IMR-90 (cell line): ENCODE results near the gene MEIS2. TPM values are rescaled to one million over a fixed set of nuclear protein-coding genes. Genes with fewer than 3 reads are reported as not detected.

ENCODE experiments used
- ATAC-seq: fragments of 200-7000 bp; cut with Tn5 transposase; 2 replicates; pipeline ENCODE4 v1.9.1; 2020; ENCODE audit warnings: low read depth, mild to moderate bottlenecking, moderate library complexity
- BruUV-seq: library from RNA; stranded (reverse); fragments of 400-500 nt; replicated peaks from 2 replicates; lab custom pipeline; 2021; lab: Mats Ljungman, UMichigan
- CTCF ChIA-PET: fragments of 300-600 bp; formaldehyde crosslinking; extraction: SDS; loops from one replicate; lab custom pipeline; 2021; ENCODE audit warnings: antibody characterized with exemption; lab: Yijun Ruan, JAX
- POLR2A ChIA-PET: fragments of 300-600 bp; sonication (Branson Sonifier 250); formaldehyde crosslinking; loops from one replicate; lab custom pipeline; 2022; ENCODE audit warnings: antibody characterized with exemption; ENCODE audit not compliant: unreplicated experiment; lab: Charles Lee
- DNase-seq: peaks from one replicate; pipeline ENCODE4 v3.0.0; 2013
- H2AFZ ChIP-seq: replicated peaks from 2 replicates; pipeline ENCODE3; 2013; ENCODE audit warnings: low read length, mild to moderate bottlenecking; ENCODE audit not compliant: poor library complexity
- H2AK5ac ChIP-seq: 2 replicates; pipeline ENCODE4 v1.6.1; 2013; ENCODE audit warnings: low read depth, low read length, inconsistent platforms
- H2AK9ac ChIP-seq: replicated peaks from 2 replicates; pipeline ENCODE3; 2013; ENCODE audit warnings: mild to moderate bottlenecking, low read depth, low read length, moderate library complexity; ENCODE audit not compliant: poor library complexity
- H2BK120ac ChIP-seq: 2 replicates; pipeline ENCODE4 v1.6.1; 2013; ENCODE audit warnings: low read depth, low read length, inconsistent platforms
- H2BK15ac ChIP-seq: 3 replicates; pipeline ENCODE4 v1.6.1; 2013; ENCODE audit warnings: low read depth, low read length, inconsistent platforms
- H2BK20ac ChIP-seq: 2 replicates; pipeline ENCODE4 v1.6.1; 2013; ENCODE audit warnings: low read depth, mild to moderate bottlenecking, inconsistent platforms, low read length, moderate library complexity
- H2BK5ac ChIP-seq: 2 replicates; pipeline ENCODE4 v1.6.1; 2013; ENCODE audit warnings: mild to moderate bottlenecking, low read depth, low read length, inconsistent platforms; ENCODE audit not compliant: poor library complexity, severe bottlenecking
- H3K14ac ChIP-seq: replicated peaks from 2 replicates; pipeline ENCODE4 v1.6.1; 2013; ENCODE audit warnings: low read depth, low read length, inconsistent platforms
- H3K18ac ChIP-seq: 2 replicates; pipeline ENCODE4 v1.6.1; 2013; ENCODE audit warnings: low read depth, low read length, control low read depth
- H3K23ac ChIP-seq: 2 replicates; pipeline ENCODE4 v1.6.1; 2013; ENCODE audit warnings: low read depth, low read length, inconsistent platforms
- H3K27ac ChIP-seq: 2 replicates; pipeline ENCODE4 v1.5.1; 2013; ENCODE audit warnings: mild to moderate bottlenecking, control low read depth, low read length; ENCODE audit not compliant: insufficient read depth
- H3K27me3 ChIP-seq: 2 replicates; pipeline ENCODE4 v1.6.1; 2013; ENCODE audit warnings: low read length; ENCODE audit not compliant: control insufficient read depth, insufficient read depth
- H3K36me3 ChIP-seq: 2 replicates; pipeline ENCODE4 v1.6.1; 2013; ENCODE audit warnings: low read length, mixed read lengths; ENCODE audit not compliant: control insufficient read depth, insufficient read depth
- H3K4ac ChIP-seq: 2 replicates; pipeline ENCODE4 v1.6.1; 2013; ENCODE audit warnings: low read depth, low read length, inconsistent platforms
- H3K4me1 ChIP-seq: 2 replicates; pipeline ENCODE4 v1.6.1; 2013; ENCODE audit warnings: low read length, mixed read lengths; ENCODE audit not compliant: control insufficient read depth, insufficient read depth
- H3K4me2 ChIP-seq: 2 replicates; pipeline ENCODE4 v1.6.1; 2013; ENCODE audit warnings: low read depth, mild to moderate bottlenecking, control low read depth, low read length, moderate library complexity
- H3K4me3 ChIP-seq: 2 replicates; pipeline ENCODE4 v1.5.1; 2013; ENCODE audit warnings: low read depth, mild to moderate bottlenecking, control low read depth, low read length, moderate library complexity; ENCODE audit not compliant: insufficient read depth
- H3K56ac ChIP-seq: 2 replicates; pipeline ENCODE4 v1.6.1; 2013; ENCODE audit warnings: low read length, inconsistent platforms; ENCODE audit not compliant: insufficient read depth; ENCODE audit errors: extremely low read depth
- H3K79me1 ChIP-seq, 2 experiments: 2 replicates each; pipeline ENCODE4 v1.6.1; 2013; ENCODE audit warnings: low read length in 2 of 2, inconsistent platforms in 1 of 2, low read depth in 1 of 2
- H3K9ac ChIP-seq: 2 replicates; pipeline ENCODE4 v1.6.1; 2013; ENCODE audit warnings: low read depth, low read length, control low read depth
- H3K9me1 ChIP-seq: 2 replicates; pipeline ENCODE4 v1.6.1; 2013; ENCODE audit warnings: low read length, inconsistent platforms; ENCODE audit not compliant: insufficient read depth
- H3K9me3 ChIP-seq: 2 replicates; pipeline ENCODE4 v1.6.1; 2013; ENCODE audit warnings: low read length; ENCODE audit not compliant: control insufficient read depth, insufficient read depth
- H4K20me1 ChIP-seq: 2 replicates; pipeline ENCODE4 v1.6.1; 2013; ENCODE audit warnings: low read length, inconsistent platforms; ENCODE audit not compliant: insufficient read depth
- H4K5ac ChIP-seq: 2 replicates; pipeline ENCODE4 v1.6.1; 2013; ENCODE audit warnings: mild to moderate bottlenecking, low read depth, low read length, control low read depth
- H4K8ac ChIP-seq, 2 experiments: 2 replicates each; pipeline ENCODE4 v1.6.1; 2013; ENCODE audit warnings: low read depth in 2 of 2, low read length in 2 of 2, control low read depth in 1 of 2, inconsistent platforms in 1 of 2
- H4K91ac ChIP-seq: 2 replicates; pipeline ENCODE4 v1.6.1; 2013; ENCODE audit warnings: low read depth, low read length, inconsistent platforms; ENCODE audit not compliant: insufficient read depth
- CEBPB ChIP-seq: IDR thresholded peaks from 2 replicates; pipeline ENCODE4 v1.6.1; 2012; ENCODE audit warnings: low read depth, low read length, improper control_type of control experiment
- CHD1 ChIP-seq: IDR thresholded peaks from 2 replicates; pipeline ENCODE4 v1.6.1; 2012; ENCODE audit warnings: low read depth, low read length, improper control_type of control experiment
- FOS ChIP-seq: fragments of 150-350 bp; IDR thresholded peaks from 2 replicates; pipeline ENCODE4 v1.6.1; 2016; ENCODE audit warnings: low read depth, low read length
- MAFK ChIP-seq: IDR thresholded peaks from 2 replicates; pipeline ENCODE4 v1.6.1; 2012; ENCODE audit warnings: low read depth, low read length, improper control_type of control experiment
- MXI1 ChIP-seq: IDR thresholded peaks from 2 replicates; pipeline ENCODE4 v1.6.1; 2012; ENCODE audit warnings: low read depth, mild to moderate bottlenecking, low read length, moderate library complexity, borderline replicate concordance
- NFE2L2 ChIP-seq: fragments of 150-350 bp; IDR thresholded peaks from 2 replicates; pipeline ENCODE4 v1.6.1; 2016; ENCODE audit warnings: low read depth, mild to moderate bottlenecking, low read length
- RAD21 ChIP-seq: IDR thresholded peaks from 2 replicates; pipeline ENCODE4 v1.6.1; 2012; ENCODE audit warnings: low read length, improper control_type of control experiment
- RCOR1 ChIP-seq: IDR thresholded peaks from 2 replicates; pipeline ENCODE4 v1.6.1; 2012; ENCODE audit warnings: mild to moderate bottlenecking, low read length, improper control_type of control experiment; ENCODE audit not compliant: insufficient replicate concordance
- SMC3 ChIP-seq: fragments of 150-350 bp; IDR thresholded peaks from 2 replicates; pipeline ENCODE4 v1.6.1; 2016; ENCODE audit warnings: low read depth, mild to moderate bottlenecking, antibody characterized with exemption, low read length, moderate library complexity
- USF2 ChIP-seq: fragments of 150-350 bp; IDR thresholded peaks from 2 replicates; pipeline ENCODE4 v1.6.1; 2017; ENCODE audit warnings: mild to moderate bottlenecking, antibody characterized with exemption, low read length, low read depth
- WGBS, 2 experiments: methylation state at CpG; one replicate each; pipeline versions ENCODE4 v1.1.5 to v1.1.7; 2013; ENCODE audit warnings: missing lambda C conversion rate in 2 of 2; ENCODE audit not compliant: insufficient read length in 1 of 2; ENCODE audit errors: extremely low coverage in 2 of 2; 5-methylcytosine and 5-hydroxymethylcytosine counted together
- dilution Hi-C: fragments of 300-500 bp; cut with HindIII; formaldehyde crosslinking; loops from one replicate; pipeline ENCODE4 v1.14.3; 2018; ENCODE audit warnings: low sequenced_read_pairs; ENCODE audit not compliant: unreplicated experiment
- in situ Hi-C: fragments of 300-500 bp; cut with MboI; formaldehyde crosslinking; loops from 3 replicates; pipeline ENCODE4 v1.14.3; 2019; ENCODE audit warnings: low sequenced_read_pairs, inconsistent platforms, mixed read lengths
- intact Hi-C: fragments of 100-400 bp; cut with micrococcal nuclease; formaldehyde crosslinking; loops from 2 replicates; pipeline ENCODE4 v1.10.0; 2022
- polyA plus RNA-seq, 3 experiments: library from polyadenylated mRNA; depleted of rRNA; stranded (reverse); fragments of >200 nt; gene quantifications; 2 replicates each; pipeline ENCODE4 v1.2.3, GENCODE V29; 2012; ENCODE audit warnings: low replicate concordance in 1 of 3
- total RNA-seq: library from RNA; depleted of rRNA; stranded (reverse); fragments of >200 nt; gene quantifications from 2 replicates; pipeline ENCODE4 v1.2.3, GENCODE V29; 2012
- TF ChIP-seq, protein P1 (sequence below): fragments of 150-350 bp; IDR thresholded peaks from 2 replicates; pipeline ENCODE4 v1.6.1; 2016; ENCODE audit warnings: low read depth, mild to moderate bottlenecking, low read length, moderate library complexity, borderline replicate concordance
- TF ChIP-seq, protein P2 (sequence below): conservative IDR thresholded peaks from 2 replicates; pipeline ENCODE4 v1.5.1; 2012; ENCODE audit warnings: mild to moderate bottlenecking, low read depth, low read length, improper control_type of control experiment

MEIS2 gene
- total and polyA plus RNA-seq, 2 of the 4 experiments (the other 2 are of a cell fraction) = 70.1 to 71.3 TPM

GRCh38 chr15:36917411-36918267 is 182.7 kb downstream of the MEIS2 start:
- peaks cover 1% of the 10 kb centered on the region; the same call in 1 of the 2 replicates for H3K4me1 ChIP-seq
- dilution Hi-C loops = no loop called here
- H4K91ac ChIP-seq = no peak overlapping the region
- intact Hi-C loops = no loop called here
- H3K79me1 ChIP-seq = peaks cover 7 to 18% of the 10 kb centered on the region in 2 experiments; a peak in 3 of 4 replicates
- no peak overlapping the region for H4K8ac ChIP-seq
- H2BK20ac ChIP-seq = no peak overlapping the region
- WGBS, 2 experiments = no CpG with 5 or more reads among the region's 4 CpGs
- no peak overlapping the region for H2AK9ac ChIP-seq
- H3K56ac ChIP-seq = no peak overlapping the region
- CTCF ChIA-PET = interaction anchor here (1.0 kb wide), 1 partner anchor 41 kb away, joined by 3 read pairs; no protein-coding TSS in a partner anchor
- H3K27me3 ChIP-seq = no peaks in the 10 kb centered on the region
- no peak overlapping the region for H3K4me3 ChIP-seq
- H3K4me2 ChIP-seq = no peak overlapping the region
- no peak for TF ChIP-seq CEBPB
- TF ChIP-seq NFE2L2 = no peak
- no peak for TF ChIP-seq MAFK
- TF ChIP-seq CHD1 = no peak
- no peak for TF ChIP-seq SMC3
- TF ChIP-seq, protein P1, sequence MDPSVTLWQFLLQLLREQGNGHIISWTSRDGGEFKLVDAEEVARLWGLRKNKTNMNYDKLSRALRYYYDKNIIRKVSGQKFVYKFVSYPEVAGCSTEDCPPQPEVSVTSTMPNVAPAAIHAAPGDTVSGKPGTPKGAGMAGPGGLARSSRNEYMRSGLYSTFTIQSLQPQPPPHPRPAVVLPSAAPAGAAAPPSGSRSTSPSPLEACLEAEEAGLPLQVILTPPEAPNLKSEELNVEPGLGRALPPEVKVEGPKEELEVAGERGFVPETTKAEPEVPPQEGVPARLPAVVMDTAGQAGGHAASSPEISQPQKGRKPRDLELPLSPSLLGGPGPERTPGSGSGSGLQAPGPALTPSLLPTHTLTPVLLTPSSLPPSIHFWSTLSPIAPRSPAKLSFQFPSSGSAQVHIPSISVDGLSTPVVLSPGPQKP = no peak
- TF ChIP-seq FOS = no peak
- no peak for TF ChIP-seq RCOR1
- no peak for TF ChIP-seq USF2
- TF ChIP-seq RAD21 = no peak
- TF ChIP-seq MXI1 = no peak
- TF ChIP-seq, protein P2, sequence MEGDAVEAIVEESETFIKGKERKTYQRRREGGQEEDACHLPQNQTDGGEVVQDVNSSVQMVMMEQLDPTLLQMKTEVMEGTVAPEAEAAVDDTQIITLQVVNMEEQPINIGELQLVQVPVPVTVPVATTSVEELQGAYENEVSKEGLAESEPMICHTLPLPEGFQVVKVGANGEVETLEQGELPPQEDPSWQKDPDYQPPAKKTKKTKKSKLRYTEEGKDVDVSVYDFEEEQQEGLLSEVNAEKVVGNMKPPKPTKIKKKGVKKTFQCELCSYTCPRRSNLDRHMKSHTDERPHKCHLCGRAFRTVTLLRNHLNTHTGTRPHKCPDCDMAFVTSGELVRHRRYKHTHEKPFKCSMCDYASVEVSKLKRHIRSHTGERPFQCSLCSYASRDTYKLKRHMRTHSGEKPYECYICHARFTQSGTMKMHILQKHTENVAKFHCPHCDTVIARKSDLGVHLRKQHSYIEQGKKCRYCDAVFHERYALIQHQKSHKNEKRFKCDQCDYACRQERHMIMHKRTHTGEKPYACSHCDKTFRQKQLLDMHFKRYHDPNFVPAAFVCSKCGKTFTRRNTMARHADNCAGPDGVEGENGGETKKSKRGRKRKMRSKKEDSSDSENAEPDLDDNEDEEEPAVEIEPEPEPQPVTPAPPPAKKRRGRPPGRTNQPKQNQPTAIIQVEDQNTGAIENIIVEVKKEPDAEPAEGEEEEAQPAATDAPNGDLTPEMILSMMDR = no peak
- no peak overlapping the region for H3K23ac ChIP-seq
- no peak overlapping the region for H3K18ac ChIP-seq
- H3K14ac ChIP-seq = no peak overlapping the region
- H3K27ac ChIP-seq = no peak overlapping the region
- H2BK15ac ChIP-seq = no peak overlapping the region
- H4K20me1 ChIP-seq = no peaks in the 10 kb centered on the region
- H3K4ac ChIP-seq = no peak overlapping the region
- H3K9ac ChIP-seq = no peak overlapping the region
- no peak overlapping the region for H2BK5ac ChIP-seq
- no peak overlapping the region for H2AFZ ChIP-seq
- no peak for DNase-seq
- H3K36me3 ChIP-seq = peaks cover 2% of the 10 kb centered on the region
- BruUV-seq = no TSS peak
- POLR2A ChIA-PET = no interaction called here
- H4K5ac ChIP-seq = no peak overlapping the region
- no peak overlapping the region for H2BK120ac ChIP-seq
- H3K9me3 ChIP-seq = no peaks in the 10 kb centered on the region
- H2AK5ac ChIP-seq = no peak overlapping the region
- no peak for ATAC-seq
- H3K9me1 ChIP-seq = no peaks in the 10 kb centered on the region
- in situ Hi-C loops = no loop called here
